Naive B cell (primary cell): ENCODE measurements around the gene MX1. TPM values are rescaled to one million over a fixed set of nuclear protein-coding genes. Genes with fewer than 3 reads are reported as not detected.

Experiments used
- ATAC-seq, 2 donors: fragments of 150-1000 bp; cut with Tn5 transposase; 2 replicates each; pipeline ENCODE4 v1.10.0; 2021; ENCODE audit warnings: low read depth in 2 of 2, mild to moderate bottlenecking in 2 of 2, moderate library complexity in 2 of 2
- DNase-seq: peaks from one replicate; pipeline ENCODE4 v3.0.0; 2022
- H3K27ac Mint-ChIP-seq, 6 donors: one replicate each; pipeline ENCODE4 v1.8.0; 2020 to 2022; ENCODE audit warnings: mild to moderate bottlenecking in 6 of 6, mixed read lengths in 6 of 6, moderate library complexity in 5 of 6, inconsistent platforms in 2 of 6
- H3K27me3 Mint-ChIP-seq, 3 donors: one replicate each; pipeline ENCODE4 v1.8.0; 2021 to 2022; ENCODE audit warnings: mixed read lengths in 3 of 3, mild to moderate bottlenecking in 1 of 3
- H3K36me3 Mint-ChIP-seq, 2 donors: one replicate each; pipeline ENCODE4 v1.8.0; 2020 to 2022; ENCODE audit warnings: mixed read lengths in 2 of 2, inconsistent platforms in 1 of 2, mild to moderate bottlenecking in 1 of 2
- H3K4me1 Mint-ChIP-seq, 3 donors: one replicate each; pipeline ENCODE4 v1.8.0; 2020 to 2022; ENCODE audit warnings: mixed read lengths in 3 of 3, inconsistent platforms in 1 of 3, mild to moderate bottlenecking in 1 of 3, moderate library complexity in 1 of 3
- H3K4me3 Mint-ChIP-seq, 8 donors: one replicate each; pipeline ENCODE4 v1.8.0; 2020 to 2022; ENCODE audit warnings: mild to moderate bottlenecking in 8 of 8, mixed read lengths in 8 of 8, moderate library complexity in 8 of 8, inconsistent platforms in 2 of 8
- H3K9me3 Mint-ChIP-seq, 7 donors: one replicate each; pipeline ENCODE4 v1.8.0; 2020 to 2022; ENCODE audit warnings: mixed read lengths in 7 of 7, mild to moderate bottlenecking in 5 of 7, inconsistent platforms in 2 of 7, moderate library complexity in 1 of 7
- polyA plus RNA-seq, 6 donors: library from polyadenylated mRNA; unstranded; fragments of 300-500 nt; fragmentation: Illumina TruSeq; gene quantifications; one replicate each; pipeline ENCODE4 v1.2.3, GENCODE V29; 2021; ENCODE audit warnings: low read depth in 6 of 6

Gene MX1
- polyA plus RNA-seq, 6 donors from 2014 or later: 62.0 to 119 (median 77.7) TPM

DNA sequence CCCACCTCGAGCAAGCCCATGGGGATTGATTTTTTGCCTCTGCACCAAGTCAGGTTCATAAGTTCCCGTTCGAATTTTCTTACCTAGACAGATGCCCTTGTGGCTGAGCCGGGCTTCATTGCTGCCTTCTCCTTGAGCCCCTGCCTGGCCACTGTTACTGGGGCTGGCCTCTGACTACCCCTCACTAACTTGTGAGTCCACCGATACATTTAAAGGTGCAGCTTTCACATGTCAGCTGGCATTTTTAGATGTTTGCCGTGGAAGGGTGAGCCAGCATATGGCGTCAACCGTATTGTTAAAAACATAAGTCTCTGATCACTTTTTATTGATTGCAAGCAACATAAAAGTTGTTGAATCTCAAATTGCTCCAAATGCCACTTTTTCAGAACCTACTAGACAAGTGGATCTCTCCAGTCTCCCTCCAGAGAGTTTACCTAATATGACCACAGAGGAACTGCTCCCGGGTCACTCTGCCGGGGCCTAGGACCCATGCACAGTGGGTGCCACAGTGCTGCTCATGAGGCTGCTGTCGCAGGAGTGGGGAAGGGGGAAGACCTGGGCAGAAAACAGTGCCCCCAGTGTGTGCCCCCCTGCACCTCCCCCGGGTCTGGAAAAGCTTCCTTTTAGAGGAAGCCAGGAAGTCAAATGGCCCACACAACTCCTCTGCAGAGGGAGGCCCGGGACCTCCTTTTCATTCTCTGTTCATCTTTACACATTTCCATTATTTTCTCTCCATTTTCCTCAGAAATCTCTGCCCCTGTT lies 18.8 kb downstream of the MX1 start:
- DNase-seq (no peak), ATAC-seq (no peak)
- no peaks in the 10 kb centered on the region for H3K4me1 Mint-ChIP-seq
- H3K9me3 Mint-ChIP-seq: no peaks in the 10 kb centered on the region
- peaks cover 57 to 75% of the 10 kb centered on the region in 2 donors for H3K36me3 Mint-ChIP-seq
- H3K4me3 Mint-ChIP-seq: no peak overlapping the region
- H3K27me3 Mint-ChIP-seq: no peaks in the 10 kb centered on the region
- H3K27ac Mint-ChIP-seq: peak overlapping the region in 1 of 6 donors; percentile 7

DNA sequence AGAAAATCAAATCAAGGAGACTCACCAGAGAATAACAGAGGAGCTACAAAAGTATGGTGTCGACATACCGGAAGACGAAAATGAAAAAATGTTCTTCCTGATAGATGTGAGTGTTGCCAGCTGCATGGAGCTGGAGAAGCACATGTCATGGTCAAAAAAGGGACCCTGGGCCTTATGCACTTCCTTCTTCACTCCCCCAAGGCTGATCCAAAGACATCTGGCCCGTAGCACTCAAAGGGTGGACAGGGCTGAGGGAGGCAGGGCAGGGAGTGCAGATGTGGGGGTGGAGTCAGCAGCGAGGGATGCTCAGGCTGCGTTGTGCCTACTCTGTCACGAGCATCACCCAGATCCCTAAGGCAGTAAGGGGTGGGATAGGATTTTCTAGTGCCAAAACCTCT lies 19.4 kb downstream of the MX1 start:
- Mint-ChIP-seq H3K4me3 (peak overlapping the region in 1 of 8 donors; percentile 55), H3K36me3 (peaks cover 62 to 73% of the 10 kb centered on the region in 2 donors), H3K27ac (peak overlapping the region in 1 of 6 donors; percentile 7), H3K27me3 (no peaks in the 10 kb centered on the region), H3K9me3 (no peaks in the 10 kb centered on the region), H3K4me1 (no peaks in the 10 kb centered on the region)
- DNase-seq: no peak
- no peak for ATAC-seq

DNA sequence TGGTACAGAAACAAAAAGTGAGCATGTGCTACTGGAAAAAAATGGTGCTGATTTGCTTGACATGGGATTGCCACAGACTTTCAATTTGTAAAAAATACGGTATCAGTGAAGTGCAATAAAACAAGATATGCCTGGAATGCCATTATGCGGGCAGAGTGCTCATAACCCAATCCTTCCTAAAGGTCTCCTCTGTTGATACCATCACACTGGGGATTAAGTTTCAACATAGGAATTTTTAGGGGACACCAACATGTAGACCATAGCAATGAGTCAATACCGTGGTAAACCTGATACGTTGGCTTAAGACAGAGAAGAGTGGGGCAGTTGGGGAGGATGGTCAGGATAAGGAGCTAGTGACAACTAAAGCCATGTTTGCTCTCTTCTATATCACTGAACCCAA lies 20.5 kb downstream of the MX1 start:
- ATAC-seq: no peak

DNA sequence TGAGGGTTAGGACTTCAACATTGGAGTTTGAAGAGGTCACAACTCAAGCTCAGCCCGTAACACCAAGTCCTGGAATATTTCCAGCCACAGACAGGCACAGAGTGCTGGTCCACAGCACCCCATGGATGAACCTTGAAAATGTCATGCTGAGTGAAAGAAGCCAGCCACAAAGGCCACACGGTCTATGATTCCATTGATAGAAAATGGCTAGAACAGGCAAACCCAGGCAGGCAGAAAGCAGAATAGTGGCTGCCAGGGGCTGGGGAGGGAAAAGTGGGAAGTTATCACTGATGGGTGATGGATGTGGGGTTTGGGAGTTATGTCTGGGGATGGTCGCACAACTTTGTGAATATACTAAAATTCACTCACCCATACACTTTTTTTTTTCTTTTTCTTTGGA lies 21.3 kb downstream of the MX1 start:
- peak overlapping the region in 2 of 6 donors; percentile 26 to 38 for H3K27ac Mint-ChIP-seq
- no peaks in the 10 kb centered on the region for H3K9me3 Mint-ChIP-seq
- no peaks in the 10 kb centered on the region for H3K4me1 Mint-ChIP-seq
- no peak overlapping the region for H3K4me3 Mint-ChIP-seq
- no peak for DNase-seq
- peaks cover 44 to 71% of the 10 kb centered on the region in 2 donors for H3K36me3 Mint-ChIP-seq
- H3K27me3 Mint-ChIP-seq: no peaks in the 10 kb centered on the region
- no peak for ATAC-seq

More for the DNA sequence above, 20.5 kb downstream of the MX1 start:
- Mint-ChIP-seq H3K27me3 (no peaks in the 10 kb centered on the region), H3K9me3 (no peaks in the 10 kb centered on the region), H3K27ac (peak overlapping the region in 1 of 6 donors; percentile 36), H3K4me1 (no peaks in the 10 kb centered on the region), H3K36me3 (peaks cover 52 to 73% of the 10 kb centered on the region in 2 donors), H3K4me3 (no peak overlapping the region)
- DNase-seq: no peak

DNA sequence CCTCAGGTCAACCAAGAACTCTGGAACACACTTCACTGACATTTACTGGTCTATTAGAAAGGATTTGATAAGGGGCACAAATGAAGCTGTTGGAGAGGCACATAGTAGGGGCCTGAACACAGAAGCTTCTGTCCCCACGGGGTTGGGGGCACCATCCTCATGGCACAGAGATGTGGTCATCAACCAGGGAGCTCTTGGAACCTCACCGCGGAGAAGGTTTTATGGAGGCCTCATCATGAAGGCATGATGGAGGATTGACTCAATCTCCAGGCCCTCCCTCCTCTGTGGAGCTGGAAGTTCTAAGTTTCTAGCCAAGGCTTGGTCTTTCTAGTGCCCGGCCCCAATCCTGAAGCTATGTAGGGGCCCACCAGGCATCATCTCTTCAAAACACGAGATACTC lies 23.6 kb downstream of the MX1 start:
- peak overlapping the region in 1 of 6 donors; percentile 6 for H3K27ac Mint-ChIP-seq

DNA sequence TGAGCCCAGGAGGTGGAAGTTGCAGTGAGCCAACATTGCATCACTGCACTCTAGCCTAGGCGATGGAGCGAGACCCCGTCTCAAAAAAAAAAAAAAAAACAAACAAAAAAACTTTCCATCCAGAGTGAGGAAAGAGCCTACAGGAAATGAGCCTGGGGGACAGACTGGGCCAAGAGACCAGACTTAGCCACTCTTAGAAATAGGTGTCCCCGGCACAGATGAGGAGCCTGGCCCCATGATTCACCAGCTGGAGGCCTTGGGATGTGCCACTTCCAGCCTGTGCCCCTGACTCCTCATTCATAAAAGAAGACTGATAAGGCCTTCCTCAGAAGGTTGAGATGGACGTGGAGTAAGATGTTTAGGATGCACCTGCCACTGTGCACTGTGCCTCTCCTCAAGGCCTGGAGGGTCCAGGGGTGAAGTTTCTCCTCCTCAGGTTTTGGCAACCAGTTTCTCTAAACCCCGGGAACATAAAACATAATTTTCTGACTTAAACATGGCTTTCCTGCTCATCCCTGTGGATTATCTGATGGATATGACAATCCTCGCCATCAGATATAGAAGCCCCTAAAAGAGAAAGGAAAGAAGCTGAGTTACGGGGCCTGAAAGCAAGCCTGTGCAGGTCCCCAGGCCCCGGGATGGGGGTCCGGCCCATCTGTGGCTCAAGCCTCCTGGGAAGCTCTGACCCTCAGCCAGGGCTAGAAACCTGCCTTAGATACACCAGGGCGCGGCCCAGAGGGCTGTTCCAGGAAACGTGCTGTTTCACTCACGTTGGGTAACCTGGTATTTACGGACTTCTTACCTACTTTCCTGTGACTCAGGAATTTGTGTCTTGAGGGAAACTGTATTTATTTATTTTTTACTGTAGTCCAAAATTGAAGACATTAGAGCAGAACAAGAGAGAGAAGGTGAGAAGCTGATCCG lies 26.0 kb downstream of the MX1 start:
- peak overlapping the region in 1 of 6 donors; percentile 15 for H3K27ac Mint-ChIP-seq
- peaks cover 38 to 56% of the 10 kb centered on the region in 2 donors for H3K36me3 Mint-ChIP-seq
- no peaks in the 10 kb centered on the region for H3K9me3 Mint-ChIP-seq
- DNase-seq (no peak), ATAC-seq (no peak)
- no peaks in the 10 kb centered on the region for H3K27me3 Mint-ChIP-seq
- H3K4me1 Mint-ChIP-seq: peaks cover 0 to 6% (median 0%) of the 10 kb centered on the region in 3 donors
- no peak overlapping the region for H3K4me3 Mint-ChIP-seq

More for the DNA sequence above, 23.6 kb downstream of the MX1 start:
- ATAC-seq (no peak), DNase-seq (no peak)
- H3K4me3 Mint-ChIP-seq: no peak overlapping the region
- H3K36me3 Mint-ChIP-seq: peaks cover 45 to 72% of the 10 kb centered on the region in 2 donors
- H3K9me3 Mint-ChIP-seq: no peaks in the 10 kb centered on the region
- H3K27me3 Mint-ChIP-seq: no peaks in the 10 kb centered on the region
- peaks cover 0 to 6% (median 0%) of the 10 kb centered on the region in 3 donors for H3K4me1 Mint-ChIP-seq

DNA sequence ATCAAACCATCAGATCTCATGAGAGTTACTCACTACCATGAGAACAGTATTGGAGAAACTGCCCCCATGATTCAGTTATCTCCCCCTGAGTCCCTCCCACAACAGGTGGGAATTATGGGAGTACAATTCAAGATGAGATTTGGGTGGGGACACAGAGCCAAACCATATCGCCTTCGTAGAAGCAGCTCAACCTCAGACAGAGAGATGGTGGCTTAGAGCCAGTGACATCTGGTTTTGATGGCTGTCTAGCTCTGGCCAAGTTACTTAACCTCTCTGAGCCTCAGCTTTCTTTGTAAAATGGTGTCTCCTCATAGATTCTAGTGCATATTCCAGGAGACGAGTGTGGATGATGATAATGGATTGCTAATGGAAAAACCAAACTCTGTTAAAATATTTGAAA lies 27.2 kb downstream of the MX1 start:
- Mint-ChIP-seq H3K9me3 (no peaks in the 10 kb centered on the region), H3K36me3 (peaks cover 31 to 48% of the 10 kb centered on the region in 2 donors), H3K27me3 (no peaks in the 10 kb centered on the region), H3K4me3 (no peak overlapping the region), H3K27ac (peak overlapping the region in 4 of 6 donors; percentile 20 to 88 (median 50)), H3K4me1 (peaks cover 0 to 6% (median 0%) of the 10 kb centered on the region in 3 donors)
- DNase-seq: no peak
- no peak for ATAC-seq

DNA sequence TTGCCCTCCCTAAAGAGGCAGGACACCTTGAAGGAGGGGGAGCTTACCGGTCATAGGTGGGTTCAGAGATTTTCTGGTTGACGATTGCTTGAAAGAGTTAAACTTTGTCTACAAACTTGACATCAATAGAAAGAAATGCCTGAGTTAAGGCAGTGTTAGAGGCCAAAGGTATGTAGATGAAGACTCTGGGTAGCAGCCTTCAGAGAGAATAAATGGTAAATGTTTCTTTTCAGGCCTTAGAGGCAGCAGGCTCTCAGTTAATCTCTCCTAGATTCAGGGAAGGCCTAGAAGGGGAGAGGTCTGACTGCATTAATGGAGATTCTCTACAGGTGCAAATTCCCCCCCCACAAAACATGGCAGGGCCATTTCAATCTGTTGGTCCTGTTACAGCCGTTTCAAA lies 27.7 kb downstream of the MX1 start:
- Mint-ChIP-seq H3K4me1 (peaks cover 0 to 6% (median 0%) of the 10 kb centered on the region in 3 donors), H3K27ac (peak overlapping the region in 3 of 6 donors; percentile 56 to 93 (median 88)), H3K27me3 (no peaks in the 10 kb centered on the region), H3K9me3 (no peaks in the 10 kb centered on the region), H3K36me3 (peaks cover 31 to 50% of the 10 kb centered on the region in 2 donors), H3K4me3 (no peak overlapping the region)
- ATAC-seq (no peak), DNase-seq (no peak)

DNA sequence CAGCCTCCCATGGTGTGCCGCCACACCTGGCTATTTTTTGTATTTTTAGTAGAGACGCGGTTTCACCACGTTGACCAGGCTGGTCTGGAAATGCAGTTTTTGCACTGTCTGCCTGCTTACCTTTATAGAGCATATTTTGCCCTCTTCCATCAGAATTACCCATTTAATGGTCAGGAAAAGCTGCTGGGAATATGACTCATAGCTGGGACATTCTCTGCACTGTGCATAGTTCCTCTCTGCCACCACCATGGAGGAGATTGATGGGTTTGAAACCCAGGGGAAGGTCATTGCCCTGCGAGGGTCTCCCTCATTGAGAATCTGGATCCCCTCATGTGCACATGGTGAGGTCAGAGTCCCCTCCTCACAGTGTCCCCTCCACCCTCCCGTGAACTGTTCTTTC lies 32.1 kb downstream of the MX1 start:
- peaks cover 6 to 22% of the 10 kb centered on the region in 2 donors for H3K36me3 Mint-ChIP-seq
- DNase-seq (no peak), ATAC-seq (no peak)
- peak overlapping the region in 4 of 6 donors; percentile 16 to 86 (median 48) for H3K27ac Mint-ChIP-seq
- H3K4me3 Mint-ChIP-seq: no peak overlapping the region
- H3K9me3 Mint-ChIP-seq: peaks cover 0 to 5% (median 0%) of the 10 kb centered on the region in 7 donors
- peaks cover 23 to 29% (median 24%) of the 10 kb centered on the region in 3 donors for H3K4me1 Mint-ChIP-seq
- no peaks in the 10 kb centered on the region for H3K27me3 Mint-ChIP-seq

DNA sequence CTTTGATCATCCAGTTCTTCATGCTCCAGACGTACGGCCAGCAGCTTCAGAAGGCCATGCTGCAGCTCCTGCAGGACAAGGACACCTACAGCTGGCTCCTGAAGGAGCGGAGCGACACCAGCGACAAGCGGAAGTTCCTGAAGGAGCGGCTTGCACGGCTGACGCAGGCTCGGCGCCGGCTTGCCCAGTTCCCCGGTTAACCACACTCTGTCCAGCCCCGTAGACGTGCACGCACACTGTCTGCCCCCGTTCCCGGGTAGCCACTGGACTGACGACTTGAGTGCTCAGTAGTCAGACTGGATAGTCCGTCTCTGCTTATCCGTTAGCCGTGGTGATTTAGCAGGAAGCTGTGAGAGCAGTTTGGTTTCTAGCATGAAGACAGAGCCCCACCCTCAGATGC lies 32.5 kb downstream of the MX1 start:
- peaks cover 0 to 5% (median 0%) of the 10 kb centered on the region in 7 donors for H3K9me3 Mint-ChIP-seq
- peak overlapping the region in 1 of 6 donors; percentile 51 for H3K27ac Mint-ChIP-seq
- H3K4me1 Mint-ChIP-seq: peaks cover 23 to 29% (median 24%) of the 10 kb centered on the region in 3 donors
- H3K36me3 Mint-ChIP-seq: peaks cover 4 to 18% of the 10 kb centered on the region in 2 donors
- no peaks in the 10 kb centered on the region for H3K27me3 Mint-ChIP-seq
- ATAC-seq: no peak
- no peak overlapping the region for H3K4me3 Mint-ChIP-seq
- no peak for DNase-seq

DNA sequence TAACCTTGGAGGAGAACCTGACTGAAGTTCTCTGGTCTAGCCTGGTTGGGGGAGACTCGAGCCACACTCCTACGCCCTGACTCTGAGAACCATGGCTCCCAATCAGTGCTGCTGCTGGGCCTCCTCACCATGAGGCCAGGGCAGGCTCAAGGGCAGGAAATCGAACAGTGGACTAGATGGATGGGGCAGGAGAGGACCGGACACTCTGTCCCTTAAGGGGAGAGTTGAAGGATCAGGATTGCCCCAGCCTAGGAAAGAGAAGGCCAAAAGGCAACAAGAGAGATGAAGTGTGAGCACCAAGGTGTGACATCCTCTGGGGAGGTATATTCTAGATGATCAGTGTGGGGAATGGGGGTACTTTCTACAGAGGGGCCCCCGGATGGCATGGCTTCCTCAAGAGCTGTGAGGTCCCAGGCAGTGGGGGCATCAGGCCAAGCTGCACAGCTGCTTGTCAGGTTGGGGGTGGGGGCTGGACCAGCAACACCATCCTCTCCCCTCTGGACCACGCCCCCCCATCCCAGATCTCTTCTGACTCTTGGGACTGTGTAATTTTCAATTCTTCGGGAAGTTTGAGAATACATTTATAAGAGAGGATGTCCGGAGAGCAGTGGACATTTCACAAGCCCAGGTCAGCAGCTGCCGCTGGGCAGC lies 34.0 kb downstream of the MX1 start:
- no peak for ATAC-seq
- no peaks in the 10 kb centered on the region for H3K27me3 Mint-ChIP-seq
- peaks cover 24 to 32% (median 26%) of the 10 kb centered on the region in 3 donors for H3K4me1 Mint-ChIP-seq
- no peak overlapping the region for H3K4me3 Mint-ChIP-seq
- peak overlapping the region in 1 of 6 donors; percentile 83 for H3K27ac Mint-ChIP-seq
- no peak for DNase-seq
- peaks cover 0 to 12% (median 7%) of the 10 kb centered on the region in 7 donors for H3K9me3 Mint-ChIP-seq
- peaks cover 15 to 21% of the 10 kb centered on the region in 2 donors for H3K36me3 Mint-ChIP-seq

DNA sequence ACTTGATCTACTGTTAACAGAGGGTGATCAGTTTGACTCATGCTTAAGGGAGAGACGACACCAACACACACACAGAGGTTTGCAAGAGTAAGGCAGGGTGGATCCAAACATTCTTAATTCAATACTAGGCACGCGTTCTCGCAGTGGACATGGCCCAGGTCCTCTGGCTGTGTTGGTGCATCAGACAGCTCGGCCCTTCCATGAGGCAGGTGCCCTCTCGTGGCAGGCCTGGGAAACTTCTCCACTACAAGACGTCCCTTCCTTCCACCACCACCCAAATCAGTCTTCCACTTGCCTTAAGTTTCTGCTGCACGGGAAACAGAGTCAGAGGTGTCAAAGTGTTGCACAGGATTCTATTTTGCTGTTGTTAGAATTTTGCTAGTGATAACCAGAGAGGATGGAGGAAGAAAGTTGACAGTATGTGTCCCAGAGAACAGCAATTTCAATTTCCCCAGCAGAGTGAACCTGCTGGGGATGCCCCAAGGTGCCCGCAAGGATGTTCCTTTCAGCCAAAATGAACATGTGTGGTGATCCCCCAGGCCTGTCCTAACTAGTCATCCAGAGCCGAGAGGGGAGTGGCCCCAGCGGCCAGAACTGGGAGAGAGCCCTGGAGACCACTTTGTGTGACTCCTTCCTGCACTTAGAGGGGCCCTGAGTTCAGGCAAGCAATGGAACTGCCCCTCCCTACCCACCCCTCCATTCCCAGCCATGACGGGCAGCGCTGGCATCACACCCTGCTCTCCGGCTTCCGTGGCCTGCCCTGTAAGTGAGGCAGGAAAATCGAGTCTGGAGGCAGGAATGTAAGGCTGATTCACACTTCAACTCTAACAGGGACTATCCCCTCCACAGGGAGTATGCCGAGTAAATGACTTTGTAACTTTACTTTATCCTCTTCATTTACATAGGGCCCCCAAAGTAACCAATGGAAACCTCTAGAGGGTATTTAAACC lies 34.8 kb downstream of the MX1 start:
- peak; percentile 49 to 69 for ATAC-seq
- H3K9me3 Mint-ChIP-seq: peaks cover 0 to 12% (median 7%) of the 10 kb centered on the region in 7 donors
- peak; percentile 33 for DNase-seq
- H3K36me3 Mint-ChIP-seq: peaks cover 15 to 21% of the 10 kb centered on the region in 2 donors
- H3K4me1 Mint-ChIP-seq: peaks cover 24 to 32% (median 26%) of the 10 kb centered on the region in 3 donors
- H3K4me3 Mint-ChIP-seq: peak overlapping the region in 2 of 8 donors; percentile 20 to 47
- no peaks in the 10 kb centered on the region for H3K27me3 Mint-ChIP-seq
- peak overlapping the region in 3 of 6 donors; percentile 4 to 58 (median 52) for H3K27ac Mint-ChIP-seq
